OCI-LY1 (cell line): ENCODE results near the gene RALGAPB.

ENCODE experiments used
- H2AFZ ChIP-seq: fragments of 200-600 bp; sonication (generic), shearing (Covaris generic); 2 replicates; pipeline ENCODE4 v1.6.0; 2014; ENCODE audit warnings: antibody characterized with exemption, mild to moderate bottlenecking, low read length
- H3F3A ChIP-seq: fragments of 200-600 bp; sonication (generic), shearing (Covaris generic); 2 replicates; pipeline ENCODE4 v1.6.0; 2014; ENCODE audit warnings: mild to moderate bottlenecking, antibody characterized with exemption, low read length, moderate library complexity; ENCODE audit not compliant: insufficient read depth
- H3K27ac ChIP-seq: fragments of 200-600 bp; sonication (generic); 2 replicates; pipeline ENCODE4 v1.5.1; 2014; ENCODE audit warnings: low read length, mixed run types, mild to moderate bottlenecking, low read depth; ENCODE audit not compliant: poor library complexity, severe bottlenecking
- H3K27me3 ChIP-seq: fragments of 200-600 bp; sonication (generic); 2 replicates; pipeline ENCODE4 v1.6.0; 2014; ENCODE audit warnings: antibody characterized with exemption, mild to moderate bottlenecking, low read length, moderate library complexity; ENCODE audit not compliant: insufficient read depth
- H3K36me3 ChIP-seq: fragments of 200-600 bp; sonication (generic); 2 replicates; pipeline ENCODE4 v1.6.1; 2014; ENCODE audit warnings: mild to moderate bottlenecking, antibody characterized with exemption, low read length, moderate library complexity, mixed read lengths; ENCODE audit not compliant: insufficient read depth
- H3K4me1 ChIP-seq: fragments of 200-600 bp; sonication (generic); 2 replicates; pipeline ENCODE4 v1.5.1; 2014; ENCODE audit warnings: mild to moderate bottlenecking, low read length, moderate library complexity; ENCODE audit not compliant: insufficient read depth, severe bottlenecking
- H3K4me2 ChIP-seq: fragments of 200-600 bp; sonication (generic), shearing (Covaris generic); 2 replicates; pipeline ENCODE4 v1.6.1; 2014; ENCODE audit warnings: low read length
- H3K4me3 ChIP-seq: fragments of 200-600 bp; sonication (generic); 2 replicates; pipeline ENCODE4 v1.5.1; 2014; ENCODE audit warnings: low read length, low read depth, mild to moderate bottlenecking, mixed read lengths; ENCODE audit not compliant: poor library complexity, severe bottlenecking
- H3K79me2 ChIP-seq: fragments of 200-600 bp; shearing (Covaris generic); 2 replicates; pipeline ENCODE4 v1.6.1; 2016; ENCODE audit warnings: mixed run types, low read length, mixed read lengths; ENCODE audit not compliant: insufficient read depth
- H3K9ac ChIP-seq: fragments of 200-600 bp; sonication (generic), shearing (Covaris generic); 2 replicates; pipeline ENCODE4 v1.6.1; 2014; ENCODE audit warnings: mild to moderate bottlenecking, low read length, mixed read lengths
- H3K9me2 ChIP-seq: fragments of 200-600 bp; sonication (generic), shearing (Covaris generic); 2 replicates; pipeline ENCODE4 v1.6.1; 2014; ENCODE audit warnings: low read depth, mild to moderate bottlenecking, low read length, mixed read lengths
- H3K9me3 ChIP-seq: fragments of 200-600 bp; shearing (Covaris generic); 2 replicates; pipeline ENCODE4 v1.6.1; 2014; ENCODE audit warnings: low read length, mixed read lengths
- H4K20me1 ChIP-seq: fragments of 200-600 bp; sonication (generic), shearing (Covaris generic); 2 replicates; pipeline ENCODE4 v1.6.0; 2016; ENCODE audit warnings: mild to moderate bottlenecking, low read length; ENCODE audit not compliant: insufficient read depth
- EZH2 ChIP-seq: fragments of 200-600 bp; sonication (generic), shearing (Covaris generic); IDR thresholded peaks from 2 replicates; pipeline ENCODE4 v1.8.0; 2017; ENCODE audit warnings: borderline replicate concordance, mixed run types, mild to moderate bottlenecking, antibody characterized with exemption, low read length, moderate library complexity, mixed read lengths
- TF ChIP-seq, protein P1 (sequence below): fragments of 200-600 bp; sonication (generic), shearing (Covaris generic); IDR thresholded peaks from 2 replicates; pipeline ENCODE4 v1.5.1; 2017; ENCODE audit warnings: mild to moderate bottlenecking, antibody characterized with exemption, low read length, moderate library complexity, mixed read lengths

RALGAPB gene

DNA sequence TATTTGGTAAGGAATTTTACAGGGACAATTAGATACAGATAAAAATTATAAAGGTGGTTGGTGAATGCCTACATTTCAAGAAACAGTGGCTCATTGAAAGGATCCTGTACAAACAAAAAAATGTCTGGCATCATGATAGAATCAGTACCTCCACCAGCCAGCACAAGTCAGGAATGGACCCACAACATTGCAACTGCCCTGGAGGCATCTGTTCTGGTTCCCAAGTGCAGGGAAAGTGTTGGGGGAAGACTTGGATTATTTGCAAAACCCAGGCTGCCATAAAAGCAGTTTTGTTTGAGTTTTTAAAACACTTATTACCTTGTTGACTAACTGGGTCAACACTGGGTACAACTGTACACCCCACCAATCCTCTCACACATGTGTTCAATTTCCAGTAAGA is 153.3 kb downstream of the RALGAPB start:
- no peaks in the 10 kb centered on the region for H3K4me1 ChIP-seq
- TF ChIP-seq, protein P1, sequence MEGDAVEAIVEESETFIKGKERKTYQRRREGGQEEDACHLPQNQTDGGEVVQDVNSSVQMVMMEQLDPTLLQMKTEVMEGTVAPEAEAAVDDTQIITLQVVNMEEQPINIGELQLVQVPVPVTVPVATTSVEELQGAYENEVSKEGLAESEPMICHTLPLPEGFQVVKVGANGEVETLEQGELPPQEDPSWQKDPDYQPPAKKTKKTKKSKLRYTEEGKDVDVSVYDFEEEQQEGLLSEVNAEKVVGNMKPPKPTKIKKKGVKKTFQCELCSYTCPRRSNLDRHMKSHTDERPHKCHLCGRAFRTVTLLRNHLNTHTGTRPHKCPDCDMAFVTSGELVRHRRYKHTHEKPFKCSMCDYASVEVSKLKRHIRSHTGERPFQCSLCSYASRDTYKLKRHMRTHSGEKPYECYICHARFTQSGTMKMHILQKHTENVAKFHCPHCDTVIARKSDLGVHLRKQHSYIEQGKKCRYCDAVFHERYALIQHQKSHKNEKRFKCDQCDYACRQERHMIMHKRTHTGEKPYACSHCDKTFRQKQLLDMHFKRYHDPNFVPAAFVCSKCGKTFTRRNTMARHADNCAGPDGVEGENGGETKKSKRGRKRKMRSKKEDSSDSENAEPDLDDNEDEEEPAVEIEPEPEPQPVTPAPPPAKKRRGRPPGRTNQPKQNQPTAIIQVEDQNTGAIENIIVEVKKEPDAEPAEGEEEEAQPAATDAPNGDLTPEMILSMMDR: no peak
- no peak for TF ChIP-seq EZH2
- H3K9ac ChIP-seq: no peak overlapping the region
- H3K79me2 ChIP-seq: no peaks in the 10 kb centered on the region
- no peaks in the 10 kb centered on the region for H3F3A ChIP-seq
- H3K36me3 ChIP-seq: no peaks in the 10 kb centered on the region
- H2AFZ ChIP-seq: no peak overlapping the region
- H3K4me2 ChIP-seq: no peak overlapping the region
- H3K27ac ChIP-seq: no peak overlapping the region
- no peak overlapping the region for H3K4me3 ChIP-seq
- no peaks in the 10 kb centered on the region for H3K9me2 ChIP-seq
- no peaks in the 10 kb centered on the region for H4K20me1 ChIP-seq
- 0 out of 2 replicates have a peak, but pooled peaks cover 3% of the 10 kb centered on the region for H3K27me3 ChIP-seq
- no peaks in the 10 kb centered on the region for H3K9me3 ChIP-seq

DNA sequence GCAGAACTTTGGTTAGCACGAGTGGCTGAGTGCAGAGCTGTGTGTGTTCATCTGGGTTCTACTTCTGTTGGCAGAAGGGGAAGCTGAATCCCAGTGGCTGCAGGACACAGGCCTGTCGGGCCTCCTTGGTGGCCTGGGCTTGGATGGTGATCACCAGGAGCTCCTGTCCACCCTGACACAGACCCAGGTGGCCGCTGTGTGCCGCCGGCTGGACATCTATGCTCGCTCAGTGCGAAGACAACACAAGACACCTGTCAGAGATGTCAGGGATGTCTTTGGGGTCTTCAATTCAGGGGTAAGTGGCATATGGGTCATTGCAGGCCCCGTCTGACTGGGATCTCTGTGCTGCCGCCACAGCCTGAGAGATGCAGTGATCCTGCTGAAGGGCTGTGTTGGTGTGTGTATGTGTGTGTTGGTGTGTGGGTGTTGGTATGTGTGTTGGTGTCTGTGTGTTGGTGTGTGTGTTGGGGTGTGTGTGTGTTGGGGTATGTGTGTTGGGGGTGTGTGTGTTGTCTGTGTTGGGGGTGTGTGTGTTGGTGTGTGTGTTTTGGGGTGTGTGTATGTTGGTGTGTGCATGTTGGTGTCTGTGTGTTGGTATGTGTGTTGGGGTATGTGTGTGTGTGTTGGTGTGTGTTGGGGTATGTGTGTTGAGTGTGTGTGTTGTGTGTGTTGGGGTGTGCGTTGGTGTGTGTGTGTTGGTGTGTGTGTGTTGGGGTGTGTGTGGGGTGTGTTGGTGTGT is 154.4 kb downstream of the RALGAPB start:
- Histone ChIP-seq H3K79me2 (no peaks in the 10 kb centered on the region), H3K27me3 (0 out of 2 replicates have a peak, but pooled peaks cover 3% of the 10 kb centered on the region), H3K4me1 (no peaks in the 10 kb centered on the region), H3K27ac (no peak overlapping the region), H3K9me3 (no peaks in the 10 kb centered on the region), H2AFZ (no peak overlapping the region), H3K4me3 (no peak overlapping the region), H3K36me3 (no peaks in the 10 kb centered on the region), H3F3A (no peaks in the 10 kb centered on the region), H3K4me2 (no peak overlapping the region), H4K20me1 (no peaks in the 10 kb centered on the region), H3K9me2 (no peaks in the 10 kb centered on the region), H3K9ac (no peak overlapping the region)
- TF ChIP-seq EZH2: no peak
- TF ChIP-seq, protein P1: no peak
